ENCODE measurements around the gene PRICKLE1.
"Not testable (repeated sequence)": the region's sequence is repeated elsewhere in the genome, so short reads cannot be mapped to it uniquely, and the experiment has no call there.

The PRICKLE1 gene

DNA sequence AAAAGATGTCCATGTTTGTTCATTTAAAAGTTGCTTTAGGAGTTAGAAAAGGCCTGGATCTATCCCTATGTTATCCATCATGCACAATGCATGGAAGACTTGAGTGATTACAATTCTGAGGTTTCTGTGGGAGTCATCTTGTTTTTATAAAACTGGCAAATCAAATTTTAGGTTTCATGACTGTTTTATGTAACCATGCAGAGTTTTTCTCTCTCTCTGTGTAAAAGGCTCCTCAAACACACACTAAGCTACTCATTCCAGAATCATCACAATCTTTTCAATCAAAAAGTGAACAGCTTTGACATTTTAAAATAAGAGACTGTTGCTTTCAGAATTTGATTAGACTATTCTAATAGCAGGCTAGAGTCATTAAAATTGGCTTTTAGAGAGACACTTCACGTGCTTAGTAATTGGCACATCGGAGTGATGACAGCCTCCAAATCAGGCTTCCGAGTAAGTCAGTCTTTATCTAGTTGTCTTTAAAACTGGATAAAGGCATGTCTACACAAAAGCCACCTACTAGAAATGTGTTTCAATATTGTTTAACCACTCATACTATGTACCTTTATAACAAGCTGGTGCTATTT, 31.9 kb downstream of the PRICKLE1 start:
- DNase-seq (ENCODE audit: low read depth in 1 of 2, low spot score in 1 of 2): no peak

DNA sequence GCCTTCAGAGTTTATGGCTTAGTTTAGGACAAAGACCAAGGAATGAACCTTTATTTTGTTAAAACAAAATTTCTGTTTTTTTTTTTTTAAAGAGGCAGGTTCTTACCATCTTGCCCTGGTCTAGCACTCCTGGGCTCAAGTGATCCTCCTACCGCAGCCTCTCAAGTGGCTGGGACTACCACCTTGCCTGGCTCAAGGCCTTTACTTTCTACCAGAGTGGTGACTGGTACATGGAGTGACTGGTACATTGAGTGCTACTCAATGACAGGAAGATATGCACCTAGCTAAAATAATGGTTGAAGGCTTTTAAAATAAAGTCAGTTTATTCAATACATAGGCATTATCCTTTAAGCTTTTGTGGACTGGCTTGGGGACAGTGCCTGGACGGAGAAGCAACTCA, 32.6 kb downstream of the PRICKLE1 start:
- no peak for DNase-seq (ENCODE audit: low read depth in 1 of 2, low spot score in 1 of 2)

DNA sequence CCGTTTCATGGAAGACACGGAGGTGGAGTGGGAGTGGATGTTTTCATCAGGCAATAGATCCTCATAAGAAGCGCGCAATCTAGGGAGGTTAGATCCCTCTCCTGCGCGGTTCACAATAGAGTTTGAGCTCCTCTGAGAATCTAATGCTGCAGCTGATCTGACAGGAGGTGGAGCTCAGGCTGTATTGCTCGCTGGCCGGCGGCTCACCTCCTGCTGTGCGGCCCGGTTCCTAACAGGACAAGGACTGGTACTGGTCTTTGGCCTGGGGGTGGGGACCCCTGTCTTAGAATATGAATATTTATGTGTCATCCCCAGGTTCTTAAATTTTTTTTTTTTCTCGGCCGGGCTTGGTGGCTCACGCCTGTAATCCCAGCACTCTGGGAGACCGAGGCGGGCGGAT, 36.7 kb downstream of the PRICKLE1 start:
- DNase-seq (ENCODE audit: low read depth in 1 of 2, low spot score in 1 of 2): no peak

DNA sequence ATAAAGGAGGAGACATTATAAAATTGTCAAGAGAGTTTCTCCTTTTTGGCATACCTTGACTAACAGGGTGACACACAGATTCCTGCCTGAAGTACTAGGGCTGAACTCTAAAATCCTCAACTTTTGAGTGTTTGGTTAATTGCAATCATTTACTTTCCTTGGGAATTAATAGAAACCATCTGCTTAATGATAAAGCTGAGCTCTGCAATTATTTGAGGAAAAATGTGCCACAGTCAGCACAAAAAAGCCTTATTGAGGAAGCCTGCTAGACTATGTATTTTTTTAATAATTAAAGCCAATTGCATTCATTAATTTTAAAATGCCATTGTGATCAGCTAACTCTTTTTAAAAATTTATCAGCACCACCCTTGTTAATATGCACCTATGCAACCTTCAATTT, 38.7 kb downstream of the PRICKLE1 start:
- DNase-seq (ENCODE audit: low read depth in 1 of 2, low spot score in 1 of 2): no peak

DNA sequence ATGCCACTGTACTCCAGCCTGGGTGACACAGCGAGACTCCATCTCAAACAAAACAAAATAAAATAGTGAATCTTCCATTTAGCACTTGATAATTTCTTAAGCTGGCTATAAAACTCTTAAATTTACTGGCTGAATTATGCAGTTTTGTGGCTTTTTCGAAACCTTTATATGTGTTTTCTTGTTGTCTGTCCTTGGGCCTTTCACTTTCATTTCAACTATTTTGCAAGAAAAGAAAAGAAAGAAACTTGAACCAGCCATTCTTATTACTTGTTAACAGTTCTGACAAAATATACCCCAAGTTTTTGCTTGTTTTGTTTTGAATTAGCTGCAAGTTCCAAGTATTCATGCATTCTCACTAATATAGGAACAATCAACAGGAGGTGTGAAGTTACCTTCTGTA, 42.8 kb downstream of the PRICKLE1 start:
- DNase-seq (ENCODE audit: low read depth in 1 of 2, low spot score in 1 of 2): no peak

DNA sequence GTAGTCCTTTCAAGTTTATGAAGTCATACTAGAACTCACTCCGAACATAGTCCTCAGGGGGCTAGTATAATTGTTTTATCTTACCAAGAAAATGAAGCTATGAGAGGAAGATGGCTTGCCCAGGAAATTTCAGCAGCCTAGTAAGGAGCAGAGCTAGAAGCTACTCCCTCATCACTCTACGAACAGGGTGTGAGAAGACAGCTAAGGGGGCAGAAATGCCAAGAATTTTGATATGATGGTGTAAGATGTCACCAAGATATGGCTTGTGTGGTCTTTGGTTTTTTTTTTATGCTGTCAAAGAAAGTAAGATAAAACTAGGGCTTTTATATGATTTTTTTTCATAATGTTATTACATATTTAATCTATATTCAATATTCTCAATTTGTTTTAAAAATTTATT, 47.6 kb downstream of the PRICKLE1 start:
- no peak for DNase-seq (ENCODE audit: low read depth in 1 of 2, low spot score in 1 of 2)

DNA sequence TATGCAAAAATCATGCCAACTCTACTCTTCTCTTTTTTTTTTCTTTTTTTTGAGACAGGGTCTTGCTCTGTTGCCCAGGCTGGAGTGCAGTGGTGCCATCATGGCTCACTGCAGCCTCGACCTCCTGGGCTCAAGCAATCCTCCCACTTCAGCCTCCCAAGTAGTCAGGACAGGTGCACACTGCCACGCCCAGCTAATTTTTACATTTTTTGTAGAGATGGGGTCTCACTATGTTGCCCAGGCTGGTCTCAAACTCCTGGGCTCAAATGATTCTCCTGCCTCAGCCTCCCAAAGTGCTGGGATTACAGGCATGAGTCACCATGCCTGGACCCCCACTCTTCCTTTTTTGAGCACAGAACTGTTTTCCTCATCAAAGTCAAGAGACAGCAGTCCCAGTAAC, 48.2 kb downstream of the PRICKLE1 start:
- DNase-seq (ENCODE audit: low read depth in 1 of 2, low spot score in 1 of 2): not testable (repeated sequence)

DNA sequence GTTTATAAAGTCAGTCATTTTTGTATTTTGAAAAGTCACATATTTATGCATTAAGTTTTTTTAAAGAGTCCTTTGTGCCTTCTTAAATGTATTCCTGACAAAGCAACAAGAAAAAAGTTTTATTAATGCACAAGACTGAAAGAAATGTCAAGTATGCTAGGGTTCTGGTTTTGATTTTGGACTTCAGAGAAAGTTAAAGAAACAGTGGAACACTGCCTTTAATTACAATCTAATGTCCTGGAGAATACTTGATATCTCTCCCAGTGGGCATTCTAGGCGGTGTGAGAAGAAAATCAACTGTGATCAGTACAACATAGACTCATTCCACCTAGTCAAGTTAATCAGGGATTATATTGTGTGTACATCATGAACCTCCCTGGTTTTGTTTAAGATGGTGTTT, 49.9 kb downstream of the PRICKLE1 start:
- DNase-seq (ENCODE audit: low read depth in 1 of 2, low spot score in 1 of 2): no peak

DNA sequence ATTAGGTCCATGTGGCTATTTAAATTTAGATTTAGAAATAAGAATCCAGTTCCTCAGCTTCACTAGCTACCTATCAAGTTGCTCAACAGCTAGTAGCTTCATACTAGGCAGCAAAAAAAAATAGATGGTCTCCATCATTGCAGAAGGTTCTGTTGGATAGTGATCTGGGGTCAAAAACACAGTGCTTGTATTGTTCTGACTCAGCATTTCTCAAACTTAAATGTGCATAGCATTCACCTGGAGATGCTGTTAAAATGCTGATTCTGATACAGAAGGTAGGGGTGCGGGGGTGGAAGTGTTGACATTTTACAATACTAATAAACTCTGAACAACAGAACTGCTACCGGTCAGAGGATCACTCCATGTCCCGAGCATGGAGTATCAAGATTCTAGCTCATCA, 51.3 kb downstream of the PRICKLE1 start:
- DNase-seq (ENCODE audit: low read depth in 1 of 2, low spot score in 1 of 2): no peak

DNA sequence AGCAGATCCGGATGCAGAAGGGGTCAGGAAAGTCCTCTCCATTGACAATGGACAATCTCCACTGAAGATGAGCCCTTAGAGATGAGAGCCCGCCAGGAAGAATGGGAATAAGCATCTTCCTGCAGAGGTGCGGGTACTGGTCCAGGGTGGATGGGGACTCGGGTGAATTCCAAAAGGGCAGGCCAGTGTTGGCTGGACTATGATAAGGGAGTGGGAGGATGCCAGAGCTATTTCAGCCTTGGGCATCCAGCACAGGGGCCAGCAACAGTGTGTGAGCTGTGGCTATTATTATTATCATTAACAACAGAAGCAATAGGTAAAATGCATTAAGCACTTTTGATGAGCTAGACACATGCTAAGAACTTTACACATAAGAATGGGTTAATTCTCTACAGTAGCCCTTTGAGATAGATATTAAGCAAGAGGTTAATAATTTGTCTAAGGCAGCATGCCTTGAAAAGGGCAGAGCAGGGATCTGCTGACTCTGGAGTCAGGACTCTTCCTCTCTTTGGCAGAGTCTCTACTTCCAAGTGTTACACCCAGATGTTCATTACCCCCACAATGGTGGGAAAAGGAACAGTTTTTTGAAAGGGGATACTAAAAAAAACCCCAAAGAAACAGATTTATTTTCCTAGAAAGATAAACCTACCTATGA, 55.2 kb downstream of the PRICKLE1 start:
- DNase-seq (ENCODE audit: low read depth in 1 of 2, low spot score in 1 of 2): no peak

DNA sequence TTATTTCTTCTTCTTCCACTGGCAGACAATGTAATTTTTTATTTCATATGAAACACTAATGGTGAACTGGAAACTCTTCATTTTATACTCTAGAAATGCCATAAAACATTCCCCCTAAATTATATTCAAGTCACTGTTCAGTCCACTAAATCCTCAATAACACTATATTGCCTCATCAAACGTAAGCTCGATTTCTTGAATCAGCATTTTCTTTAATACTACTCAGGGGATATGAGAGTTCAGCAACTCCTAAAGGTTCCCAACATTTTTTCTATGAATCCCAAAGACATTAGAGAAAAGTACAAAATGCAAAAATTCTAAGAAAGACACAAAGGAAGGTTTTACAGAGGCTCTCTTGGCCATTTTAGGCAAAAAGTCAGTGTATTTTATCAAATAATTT, 59.3 kb downstream of the PRICKLE1 start:
- no peak for DNase-seq (ENCODE audit: low read depth in 1 of 2, low spot score in 1 of 2)

DNA sequence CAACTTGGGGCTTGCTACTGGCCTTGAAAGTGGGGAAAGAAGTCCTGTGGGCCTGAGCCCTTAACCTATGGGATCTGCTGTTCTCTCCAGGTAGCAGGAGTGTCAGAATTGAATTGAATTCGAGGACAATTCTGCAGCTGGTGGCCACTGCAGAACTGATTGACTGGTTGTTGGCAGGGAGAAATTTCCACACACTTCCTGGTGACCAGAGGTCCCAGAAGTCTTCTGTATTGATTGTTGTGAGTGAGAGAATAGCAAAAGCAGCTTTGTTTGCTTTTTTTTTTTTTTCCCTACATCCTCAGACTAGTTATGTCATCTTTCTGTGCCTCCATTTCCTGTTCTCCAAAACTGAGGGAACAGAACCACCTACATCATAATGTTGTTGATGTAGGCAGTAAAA, 64.1 kb downstream of the PRICKLE1 start:
- DNase-seq (ENCODE audit: low read depth in 1 of 2, low spot score in 1 of 2): no peak

DNA sequence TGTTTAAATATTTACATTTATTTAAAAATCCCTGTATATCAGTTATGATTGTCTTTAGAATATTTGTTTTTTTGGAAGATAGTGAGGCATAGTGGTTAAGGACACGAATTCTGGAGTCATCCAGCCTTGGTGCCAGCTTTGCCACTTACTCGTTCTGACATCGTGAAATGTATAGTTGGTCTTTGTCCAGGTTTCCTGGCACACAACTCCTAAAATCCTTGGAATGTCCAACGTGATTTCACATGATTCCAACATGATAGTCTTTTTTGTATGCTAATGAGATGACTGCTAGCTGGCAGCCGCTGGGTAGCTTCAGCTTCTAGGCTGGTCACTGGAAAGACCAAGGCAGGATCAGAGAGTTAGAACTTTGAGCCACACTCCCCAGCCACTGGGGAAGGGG, 64.8 kb downstream of the PRICKLE1 start:
- no peak for DNase-seq (ENCODE audit: low read depth in 1 of 2, low spot score in 1 of 2)

DNA sequence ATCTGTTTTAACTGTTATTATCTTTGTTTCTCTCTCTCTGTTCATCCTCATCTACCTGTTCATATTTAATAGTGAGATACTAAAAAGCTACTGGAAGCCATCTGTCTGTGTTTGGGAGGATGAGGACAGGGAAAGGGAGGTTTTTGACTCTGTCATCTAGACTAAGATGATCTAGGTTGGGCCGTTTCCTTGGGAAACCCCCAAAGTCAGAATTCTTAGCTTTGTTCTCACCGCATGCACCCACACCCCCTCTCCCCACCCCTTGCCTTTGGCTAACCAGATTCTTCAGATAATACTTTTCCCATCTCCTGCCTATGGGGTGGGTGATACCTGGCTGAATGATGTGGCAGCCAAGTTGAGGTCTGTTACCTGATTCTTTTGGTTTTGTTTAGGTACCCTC, 73.0 kb downstream of the PRICKLE1 start:
- no peak for DNase-seq (ENCODE audit: low read depth in 1 of 2, low spot score in 1 of 2)

DNA sequence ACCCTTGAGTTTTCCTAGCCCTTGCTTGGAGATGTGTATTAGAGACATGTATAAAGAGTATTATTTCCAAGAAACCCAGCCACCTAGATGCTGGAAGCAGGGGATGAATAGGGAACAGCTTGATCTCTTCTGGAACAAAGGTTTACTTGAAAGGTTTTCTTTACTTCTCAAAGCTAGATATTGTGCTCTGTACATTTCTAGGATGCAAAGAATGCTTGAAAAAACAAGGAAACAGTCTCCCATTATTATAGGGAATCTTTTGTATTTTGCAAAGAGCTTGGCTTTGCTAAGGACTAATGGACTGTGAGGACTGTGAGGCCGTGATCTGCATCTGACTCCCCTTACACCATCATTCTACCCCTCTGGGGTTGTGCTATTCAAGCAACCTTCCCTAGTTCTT, 77.9 kb downstream of the PRICKLE1 start:
- no peak for DNase-seq (ENCODE audit: low read depth in 1 of 2, low spot score in 1 of 2)

DNA sequence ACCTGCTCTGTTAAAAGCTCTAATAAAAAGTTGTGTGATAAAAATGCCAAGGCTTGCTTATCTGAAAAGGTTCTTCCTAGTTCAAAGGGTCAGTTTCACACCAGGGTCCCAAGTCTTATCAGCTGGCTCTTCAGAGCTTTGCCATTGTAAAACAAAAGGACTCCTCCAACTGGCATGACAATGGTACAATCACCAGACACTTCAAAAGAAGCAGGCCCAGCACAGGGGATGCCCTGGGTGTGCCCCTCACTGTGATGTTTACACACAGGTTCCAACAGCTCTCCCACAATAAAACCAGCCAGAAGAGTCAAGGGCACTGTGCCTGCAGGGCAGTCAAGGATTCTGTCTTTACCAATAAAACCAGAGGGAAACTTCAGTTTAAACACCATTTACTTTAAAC, 78.7 kb downstream of the PRICKLE1 start:
- no peak for DNase-seq (ENCODE audit: low read depth in 1 of 2, low spot score in 1 of 2)

DNA sequence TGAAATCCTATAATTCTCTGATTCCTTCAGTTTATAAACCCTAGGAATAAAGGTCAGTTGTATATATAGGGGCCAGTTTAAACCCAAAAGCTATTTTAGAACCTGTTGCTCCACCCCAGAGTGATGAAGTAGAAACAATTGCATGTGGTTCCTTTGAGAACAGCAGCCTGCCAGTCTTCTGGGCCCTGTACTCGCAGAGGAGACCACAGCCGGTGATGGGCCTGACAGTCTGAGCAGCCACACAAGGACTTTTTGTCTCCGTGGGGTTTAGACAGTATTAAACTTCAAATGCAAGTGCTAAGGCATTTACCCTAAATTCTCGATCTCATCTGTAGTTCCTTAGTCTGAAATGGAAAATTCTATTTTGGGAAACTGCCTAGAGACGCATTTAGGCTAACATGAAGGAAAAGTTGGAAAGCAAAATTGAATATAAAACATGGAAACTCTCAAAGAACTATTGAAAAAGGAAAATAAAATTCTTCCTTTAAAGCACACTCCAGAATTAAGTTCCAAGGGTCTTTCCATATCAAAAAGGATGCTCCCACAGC, 80.6 kb downstream of the PRICKLE1 start:
- no peak for DNase-seq (ENCODE audit: low read depth in 1 of 2, low spot score in 1 of 2)

DNA sequence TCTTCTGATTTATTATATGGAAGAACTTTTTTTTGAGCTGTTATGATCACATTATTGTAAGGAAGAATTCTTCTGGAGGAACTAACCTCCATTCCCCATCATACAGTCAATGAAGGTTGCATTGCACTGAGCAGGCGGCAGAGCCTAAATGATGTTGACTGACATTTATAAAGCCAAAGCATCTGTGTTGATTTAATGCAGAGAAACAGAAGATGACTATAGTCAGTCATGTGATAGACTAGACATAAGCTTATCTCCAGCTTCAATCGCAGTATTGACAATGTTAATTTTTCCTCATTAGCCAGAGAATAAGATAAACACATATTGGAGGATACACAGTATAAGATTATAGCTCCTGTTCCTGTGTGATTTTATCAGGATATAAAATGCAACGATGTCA, 82.0 kb downstream of the PRICKLE1 start:
- DNase-seq (ENCODE audit: low read depth in 1 of 2, low spot score in 1 of 2): no peak

DNA sequence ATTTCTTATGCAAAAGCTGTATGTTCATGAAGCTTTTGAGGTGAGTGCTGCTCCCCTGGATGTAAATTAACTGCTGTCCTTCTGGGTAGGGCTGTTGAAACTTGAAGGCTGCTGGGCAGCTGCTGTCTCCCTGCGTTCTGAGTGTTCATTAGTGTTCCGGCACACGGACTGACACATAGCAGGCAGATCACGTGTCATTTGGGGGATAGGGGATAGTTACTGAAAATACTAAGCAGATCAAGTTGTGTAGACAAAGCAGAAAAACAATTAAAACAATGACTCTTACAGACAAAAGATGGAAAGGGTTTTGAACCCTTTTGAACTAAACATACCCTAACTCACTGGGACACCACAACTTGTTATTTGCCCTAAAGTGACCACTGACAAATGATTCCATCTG, 82.5 kb downstream of the PRICKLE1 start:
- no peak for DNase-seq (ENCODE audit: low read depth in 1 of 2, low spot score in 1 of 2)

DNA sequence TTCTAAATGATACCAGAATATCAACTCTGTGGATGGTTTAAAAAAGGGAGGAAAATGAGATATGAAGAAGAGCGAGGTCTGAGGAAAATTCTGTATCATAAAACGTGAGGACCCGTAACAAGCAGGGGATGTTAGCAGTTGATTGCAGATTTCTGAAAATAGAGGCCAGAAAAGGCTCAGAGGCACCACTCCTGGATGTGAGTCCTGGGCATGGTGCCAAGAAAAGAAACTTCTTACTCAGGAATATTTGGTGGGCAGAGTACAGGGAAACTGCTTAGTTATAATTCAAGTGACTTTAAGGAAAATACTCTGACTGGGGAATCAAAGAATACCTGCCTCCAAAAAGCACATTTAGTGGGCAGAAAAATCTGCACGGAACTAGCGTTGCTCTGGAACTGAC, 85.5 kb downstream of the PRICKLE1 start:
- no peak for DNase-seq (ENCODE audit: low read depth in 1 of 2, low spot score in 1 of 2)

DNA sequence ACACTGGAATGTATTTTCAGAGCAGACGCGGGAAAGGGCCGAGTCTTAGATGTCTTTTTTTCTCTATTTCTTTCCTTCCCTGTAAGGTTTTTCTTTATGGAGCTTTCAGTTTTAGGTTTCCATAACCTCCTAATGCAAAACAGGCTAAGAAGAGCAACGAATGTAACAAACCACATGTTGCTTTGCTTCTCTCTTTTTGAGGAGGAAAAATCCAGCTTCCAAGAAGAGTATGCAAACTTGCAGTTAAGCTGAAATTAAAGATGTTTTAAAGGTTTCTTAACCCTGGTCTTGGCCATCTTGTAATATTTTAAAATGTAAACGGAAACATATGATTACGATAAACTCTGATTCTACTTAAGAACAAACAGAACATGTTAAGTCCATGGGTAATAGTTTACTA, 86.9 kb downstream of the PRICKLE1 start:
- no peak for DNase-seq (ENCODE audit: low read depth in 1 of 2, low spot score in 1 of 2)

DNA sequence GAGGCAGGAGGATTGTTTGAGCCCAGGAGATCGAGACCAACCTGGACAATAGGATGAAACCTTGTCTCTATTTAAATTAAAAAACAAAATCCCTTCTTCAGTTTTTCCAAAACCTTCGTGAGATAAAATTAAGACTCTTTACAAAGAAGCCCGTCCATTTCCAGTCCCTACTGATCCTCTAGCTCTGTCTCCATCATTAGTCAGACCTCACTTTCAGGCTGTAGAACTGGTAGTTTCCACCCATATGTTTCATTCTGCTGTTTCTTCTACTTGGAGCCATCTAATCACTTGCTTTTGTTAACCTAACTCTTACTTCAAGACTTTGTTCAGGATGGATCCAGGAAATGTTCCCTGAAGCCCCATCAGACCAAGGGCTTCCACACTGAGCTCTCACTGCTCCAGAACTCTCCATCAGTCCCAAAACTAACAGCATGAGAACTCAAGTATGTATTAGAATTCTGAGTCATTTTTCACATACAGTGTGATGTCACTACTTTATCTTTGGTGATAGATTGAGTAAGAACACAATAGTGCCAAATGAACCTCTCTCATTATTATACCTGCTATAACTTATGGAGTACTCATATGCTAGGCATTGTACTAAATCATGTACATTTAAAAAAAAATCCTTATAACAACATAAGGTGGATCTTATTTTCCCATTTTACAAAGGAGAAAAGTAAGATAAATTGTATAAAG, 90.8 kb downstream of the PRICKLE1 start:
- no peak for DNase-seq (ENCODE audit: low read depth in 1 of 2, low spot score in 1 of 2)

DNA sequence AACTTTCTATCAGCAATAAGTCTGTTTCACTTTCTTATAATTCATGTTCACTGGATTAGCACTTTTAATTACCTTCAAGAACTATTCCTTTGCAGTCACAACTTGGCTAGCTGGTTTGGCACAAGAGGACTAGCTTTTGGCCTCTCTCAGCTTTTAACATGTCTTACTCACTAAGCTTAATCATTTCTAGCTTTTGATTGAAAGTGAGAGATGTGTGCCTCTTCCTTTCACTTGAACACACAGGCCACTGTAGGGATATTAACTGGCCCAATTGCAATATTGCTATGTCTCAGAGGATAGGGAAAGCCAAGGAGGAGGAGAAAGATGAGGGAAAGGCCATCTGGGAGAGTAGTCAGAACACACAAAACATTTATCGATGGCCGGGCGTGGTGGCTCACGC, 92.7 kb downstream of the PRICKLE1 start:
- no peak for DNase-seq (ENCODE audit: low read depth in 1 of 2, low spot score in 1 of 2)

All from activated T-helper 1 cell treated with anti-CD3 and anti-CD28 coated beads, Interleukin-2, amount 50 U/mL, for 16 hours (primary cell).